ENCODE measurements around the gene ZNF75A.

- TF ChIP-seq TP53 (CRISPR knock-in tag; IDR thresholded peaks at IDR 0.05) (no peak), USF2 (IDR thresholded peaks at IDR 0.05) (no peak), CTCF (IDR thresholded peaks at IDR 0.05) (no peak)
These were observed 42.3 kb downstream of the ZNF75A start for GRCh38 chr16:3347586-3347985.

Measured in A549 (cell line).